Endothelial cell of umbilical vein (primary cell): ENCODE data around the gene TSPAN13.

ENCODE experiments used
- CTCF ChIP-seq, 2 donors: IDR thresholded peaks; 1 replicate in 1 of 2; 2 replicates in 1 of 2; pipeline ENCODE4 v1.5.1; 2011; ENCODE audit warnings: low read length in 2 of 2, mild to moderate bottlenecking in 2 of 2, moderate library complexity in 2 of 2, control low read depth in 1 of 2, inconsistent platforms in 1 of 2, low read depth in 1 of 2; ENCODE audit not compliant: insufficient read depth in 1 of 2; ENCODE audit errors: extremely low read depth in 1 of 2
- EZH2 ChIP-seq: IDR thresholded peaks from 2 replicates; pipeline ENCODE4 v1.6.1; 2012; ENCODE audit warnings: borderline replicate concordance, low read depth, mild to moderate bottlenecking, moderate library complexity, low read length, inconsistent platforms; ENCODE audit not compliant: severe bottlenecking
- FOS ChIP-seq: IDR thresholded peaks from 2 replicates; pipeline ENCODE4 v1.6.1; 2011; ENCODE audit warnings: mild to moderate bottlenecking, low read length, moderate library complexity, borderline replicate concordance; ENCODE audit not compliant: insufficient read depth
- MAX ChIP-seq: IDR thresholded peaks from 2 replicates; pipeline ENCODE4 v1.6.1; 2011; ENCODE audit not compliant: insufficient read depth, insufficient read length
- MYC ChIP-seq: IDR thresholded peaks from one replicate; pipeline ENCODE4 v1.6.1; 2011; ENCODE audit warnings: mild to moderate bottlenecking, low read depth, low read length
- POLR2A ChIP-seq: IDR thresholded peaks from 2 replicates; pipeline ENCODE4 v1.6.1; 2012; ENCODE audit warnings: low read depth, mild to moderate bottlenecking, control low read depth, low read length
- POLR2AphosphoS5 ChIP-seq: IDR thresholded peaks from 2 replicates; pipeline ENCODE4 v1.6.1; 2012; ENCODE audit warnings: low read depth, mild to moderate bottlenecking, control low read depth, low read length, moderate library complexity; ENCODE audit not compliant: insufficient read depth

GRCh38 chr7:16818732-16819131 is 65.2 kb downstream of the TSPAN13 start:
- TF ChIP-seq CTCF (IDR thresholded peaks at IDR 0.05; ENCODE audit: extremely low read depth in 1 of 2, insufficient read depth in 1 of 2, low read depth in 1 of 2, low read length in 2 of 2): no peak
- no peak for TF ChIP-seq POLR2AphosphoS5
- no peak for TF ChIP-seq POLR2A
- no peak for TF ChIP-seq FOS
- no peak for TF ChIP-seq MAX
- no peak for TF ChIP-seq EZH2
- no peak for TF ChIP-seq MYC
